ENCODE data around the gene MUSK. TPM values are rescaled to one million over a fixed set of nuclear protein-coding genes. Genes with fewer than 3 reads are reported as not detected.
A peak's percentile ranks its signal among the peaks of the same experiment; 100 is the strongest.

MUSK gene
- total RNA-seq, 1 donor from 2014 or later, result not detected

GRCh38 chr9:110801426-110801825 is 132.8 kb downstream of the MUSK start:
- Mint-ChIP-seq H3K36me3 (ENCODE audit: unreplicated experiment) (no peaks in the 10 kb centered on the region), H3K9me3 (ENCODE audit: unreplicated experiment) (peaks cover 4% of the 10 kb centered on the region), H3K4me1 (ENCODE audit: unreplicated experiment) (peaks cover 44% of the 10 kb centered on the region), H3K27me3 (ENCODE audit: unreplicated experiment) (no peaks in the 10 kb centered on the region), H3K4me3 (ENCODE audit: unreplicated experiment) (no peak overlapping the region), H3K27ac (ENCODE audit: unreplicated experiment) (peak overlapping the region; percentile 80)
- TF ChIP-seq, protein P1, sequence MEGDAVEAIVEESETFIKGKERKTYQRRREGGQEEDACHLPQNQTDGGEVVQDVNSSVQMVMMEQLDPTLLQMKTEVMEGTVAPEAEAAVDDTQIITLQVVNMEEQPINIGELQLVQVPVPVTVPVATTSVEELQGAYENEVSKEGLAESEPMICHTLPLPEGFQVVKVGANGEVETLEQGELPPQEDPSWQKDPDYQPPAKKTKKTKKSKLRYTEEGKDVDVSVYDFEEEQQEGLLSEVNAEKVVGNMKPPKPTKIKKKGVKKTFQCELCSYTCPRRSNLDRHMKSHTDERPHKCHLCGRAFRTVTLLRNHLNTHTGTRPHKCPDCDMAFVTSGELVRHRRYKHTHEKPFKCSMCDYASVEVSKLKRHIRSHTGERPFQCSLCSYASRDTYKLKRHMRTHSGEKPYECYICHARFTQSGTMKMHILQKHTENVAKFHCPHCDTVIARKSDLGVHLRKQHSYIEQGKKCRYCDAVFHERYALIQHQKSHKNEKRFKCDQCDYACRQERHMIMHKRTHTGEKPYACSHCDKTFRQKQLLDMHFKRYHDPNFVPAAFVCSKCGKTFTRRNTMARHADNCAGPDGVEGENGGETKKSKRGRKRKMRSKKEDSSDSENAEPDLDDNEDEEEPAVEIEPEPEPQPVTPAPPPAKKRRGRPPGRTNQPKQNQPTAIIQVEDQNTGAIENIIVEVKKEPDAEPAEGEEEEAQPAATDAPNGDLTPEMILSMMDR (IDR thresholded peaks at IDR 0.05), result no peak
- no peak for DNase-seq (ENCODE audit: extremely low spot score, unreplicated experiment)

DNA sequence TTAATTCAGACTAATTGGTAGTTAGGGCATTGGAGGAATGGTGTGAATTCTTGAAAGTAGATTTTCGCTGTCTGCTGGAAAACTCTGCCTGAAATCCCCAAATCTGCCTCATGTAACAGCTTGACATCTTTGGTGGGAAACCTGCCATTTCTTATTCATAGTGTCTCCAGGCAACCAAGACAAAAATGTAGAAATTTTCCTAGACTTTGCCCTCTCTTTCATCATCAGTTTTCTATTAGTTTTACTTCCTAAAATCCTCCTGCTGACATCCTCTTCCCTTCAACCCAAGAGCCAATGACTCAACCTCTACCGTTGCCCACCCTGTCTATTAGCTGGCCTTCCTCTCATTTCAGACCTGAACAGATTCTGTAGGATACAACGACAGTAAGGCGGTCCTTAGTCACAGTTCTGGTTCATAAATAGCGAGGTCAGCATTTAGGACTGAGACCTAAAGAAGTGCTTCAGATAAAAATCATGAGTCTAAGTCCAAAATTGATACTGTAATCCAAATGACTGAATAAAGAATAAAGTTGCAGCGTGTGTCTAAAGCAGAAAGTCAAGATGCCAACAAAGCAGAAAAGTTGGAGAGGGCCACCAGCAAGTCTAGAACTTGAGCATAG is 133.9 kb downstream of the MUSK start:
- Mint-ChIP-seq H3K27ac (ENCODE audit: unreplicated experiment) (peak overlapping the region; percentile 75), H3K27me3 (ENCODE audit: unreplicated experiment) (no peaks in the 10 kb centered on the region), H3K4me1 (ENCODE audit: unreplicated experiment) (peaks cover 39% of the 10 kb centered on the region), H3K36me3 (ENCODE audit: unreplicated experiment) (no peaks in the 10 kb centered on the region), H3K9me3 (ENCODE audit: unreplicated experiment) (peaks cover 4% of the 10 kb centered on the region), H3K4me3 (ENCODE audit: unreplicated experiment) (no peak overlapping the region)
- TF ChIP-seq, protein P1 (IDR thresholded peaks at IDR 0.05), result no peak
- DNase-seq (ENCODE audit: extremely low spot score, unreplicated experiment), result no peak

- Mint-ChIP-seq H3K36me3 (ENCODE audit: unreplicated experiment) (no peaks in the 10 kb centered on the region), H3K27ac (ENCODE audit: unreplicated experiment) (no peak overlapping the region), H3K4me1 (ENCODE audit: unreplicated experiment) (peaks cover 5% of the 10 kb centered on the region), H3K9me3 (ENCODE audit: unreplicated experiment) (no peaks in the 10 kb centered on the region), H3K27me3 (ENCODE audit: unreplicated experiment) (no peaks in the 10 kb centered on the region), H3K4me3 (ENCODE audit: unreplicated experiment) (no peak overlapping the region)
- DNase-seq (ENCODE audit: extremely low spot score, unreplicated experiment), result no peak
- TF ChIP-seq, protein P1 (IDR thresholded peaks at IDR 0.05), result no peak
Measured at GRCh38 chr9:110807956-110808598, 139.5 kb downstream of the MUSK start.

GRCh38 chr9:110808599-110808980 is 140.0 kb downstream of the MUSK start:
- Mint-ChIP-seq H3K9me3 (ENCODE audit: unreplicated experiment) (no peaks in the 10 kb centered on the region), H3K4me3 (ENCODE audit: unreplicated experiment) (no peak overlapping the region), H3K4me1 (ENCODE audit: unreplicated experiment) (peaks cover 5% of the 10 kb centered on the region), H3K27me3 (ENCODE audit: unreplicated experiment) (no peaks in the 10 kb centered on the region), H3K27ac (ENCODE audit: unreplicated experiment) (no peak overlapping the region), H3K36me3 (ENCODE audit: unreplicated experiment) (no peaks in the 10 kb centered on the region)
- TF ChIP-seq, protein P1 (IDR thresholded peaks at IDR 0.05), result no peak
- DNase-seq (ENCODE audit: extremely low spot score, unreplicated experiment), result no peak

GRCh38 chr9:110809038-110809595 is 140.5 kb downstream of the MUSK start:
- TF ChIP-seq, protein P1 (IDR thresholded peaks at IDR 0.05), result no peak
- peaks cover 5% of the 10 kb centered on the region for H3K4me1 Mint-ChIP-seq (ENCODE audit: unreplicated experiment)
- H3K36me3 Mint-ChIP-seq (ENCODE audit: unreplicated experiment), result no peaks in the 10 kb centered on the region
- no peak overlapping the region for H3K4me3 Mint-ChIP-seq (ENCODE audit: unreplicated experiment)
- no peaks in the 10 kb centered on the region for H3K9me3 Mint-ChIP-seq (ENCODE audit: unreplicated experiment)
- DNase-seq (ENCODE audit: extremely low spot score, unreplicated experiment), result no peak
- no peak overlapping the region for H3K27ac Mint-ChIP-seq (ENCODE audit: unreplicated experiment)
- H3K27me3 Mint-ChIP-seq (ENCODE audit: unreplicated experiment), result no peaks in the 10 kb centered on the region

Measured in osteocyte (in vitro differentiated cells).